Sciatic nerve (tissue), 2 donors: Measurements from ENCODE around the gene CHST5. TPM values are rescaled to one million over a fixed set of nuclear protein-coding genes. Genes with fewer than 3 reads are reported as not detected.
A peak's percentile ranks its signal among the peaks of the same experiment; 100 is the strongest.

Source experiments
- ATAC-seq: fragments of 200-7000 bp; cut with Tn5 transposase; one replicate; pipeline ENCODE4 v1.9.1; 2020; ENCODE audit warnings: mild to moderate bottlenecking, moderate library complexity
- DNase-seq: peaks from one replicate; pipeline ENCODE4 v3.0.0-alpha.2; 2020; ENCODE audit warnings: low spot score
- intact Hi-C: fragments of 100-400 bp; cut with DNase I; formaldehyde crosslinking; loops from one replicate; pipeline ENCODE4 v1.14.2; 2022
- total RNA-seq: library from RNA; stranded (reverse); fragmentation: NEBNext Ultra II Directional; extraction: Animal tissue kit (Norgen Biotek cat#: 25700); gene quantifications from one replicate; pipeline ENCODE4 v1.2.1, GENCODE V29; 2021
- donor health status: DM: no; HTN: no; CAD: no.
- donor health status: DM: no; HTN: no; CAD: no.

The CHST5 gene
- total RNA-seq: 0.27 TPM

DNA sequence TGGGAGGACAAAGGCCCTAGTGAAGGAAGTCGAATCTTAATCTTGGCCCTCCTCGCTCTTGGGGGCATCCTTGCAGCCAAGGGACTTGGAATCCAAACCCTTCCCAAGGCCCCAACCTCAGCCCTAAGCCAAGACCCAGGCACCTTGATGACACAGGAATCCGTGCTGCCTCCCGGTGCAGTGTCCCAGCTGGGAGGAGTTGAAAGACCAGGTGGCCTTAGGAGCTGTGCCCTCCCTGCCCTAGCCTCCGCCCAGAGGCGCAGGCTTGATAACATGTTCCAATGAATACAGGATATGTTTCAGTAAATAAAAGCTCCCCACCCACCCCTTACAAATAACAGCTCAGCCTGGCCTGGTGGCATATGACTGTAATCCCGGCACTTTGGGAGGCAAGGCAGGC lies at the start of gene CHST5:
CHST5 (minus strand) TSS at position 208 of the 400 bp plus-strand sequence. CDS start 5,724 bp downstream, outside the sequence.
- intact Hi-C loops: no loop called here
- no peak for ATAC-seq
- DNase-seq: no peak

DNA sequence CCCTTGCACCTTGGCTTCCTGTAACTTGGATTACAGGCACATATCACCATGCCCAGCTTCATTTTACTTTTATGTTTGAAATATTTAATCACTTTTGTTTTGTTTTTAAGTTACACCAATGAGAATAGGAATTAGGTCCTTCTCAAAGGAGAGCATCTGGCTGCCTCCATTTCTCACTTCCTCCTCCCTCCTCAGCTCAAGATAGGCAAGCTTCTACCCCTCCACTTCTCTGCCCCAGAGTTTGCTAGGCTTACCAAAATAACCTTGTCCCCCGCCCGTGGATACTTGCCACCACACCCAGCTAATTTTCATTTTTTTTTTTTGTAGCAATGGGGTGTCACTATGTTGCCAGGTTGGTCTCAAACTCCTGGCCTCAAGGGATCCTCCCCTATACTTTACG lies 48.2 kb upstream of the CHST5 start:
- no peak for ATAC-seq
- intact Hi-C loops: no loop called here
- DNase-seq: no peak

DNA sequence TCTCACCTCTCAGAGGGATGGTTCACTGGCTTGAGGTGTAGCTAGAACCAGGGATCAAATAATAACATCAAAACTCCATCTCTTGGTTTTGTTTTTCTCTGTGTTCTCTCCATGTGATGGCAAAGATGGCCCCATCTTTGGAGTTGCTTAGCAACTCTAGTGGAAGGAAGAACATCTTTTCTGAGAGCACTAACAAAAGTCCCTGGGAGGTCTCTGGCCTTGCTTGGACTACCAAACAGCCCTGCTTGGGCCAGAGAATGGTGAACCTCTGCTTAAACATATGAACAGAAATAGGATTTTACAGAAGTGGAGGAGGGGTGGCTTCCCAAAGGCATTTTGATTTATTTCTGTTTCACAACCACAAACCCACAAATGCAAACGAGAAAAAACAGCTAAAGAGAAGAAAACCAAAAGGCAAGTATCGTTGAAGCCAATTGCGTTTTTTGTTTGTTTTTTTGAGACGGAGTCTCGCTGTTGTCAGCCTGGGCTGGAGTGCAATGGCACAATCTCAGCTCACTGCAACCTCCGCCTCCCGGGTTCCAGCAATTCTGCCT lies 43.5 kb upstream of the CHST5 start:
- intact Hi-C loops: no loop called here
- DNase-seq (no peak), ATAC-seq (no peak)

DNA sequence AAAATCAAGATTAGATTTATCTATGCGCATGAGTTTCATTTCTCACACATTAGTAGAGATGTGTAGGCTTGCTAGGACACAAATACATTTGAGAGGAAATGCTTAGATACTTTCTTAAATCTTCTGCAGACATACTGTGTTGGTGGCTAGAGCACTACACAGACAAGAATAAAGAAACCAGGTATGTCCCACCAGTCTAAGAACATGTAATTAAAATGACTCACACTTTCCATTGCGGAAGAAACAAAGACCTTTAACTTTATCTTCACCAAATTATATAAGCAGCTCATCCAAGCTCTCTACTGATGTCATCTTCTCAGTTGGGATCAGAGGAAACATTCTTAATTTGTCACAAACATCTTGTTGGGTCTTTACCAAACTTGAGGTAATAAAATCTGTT lies 42.8 kb upstream of the CHST5 start:
- DNase-seq (no peak), ATAC-seq (no peak)
- intact Hi-C loops: no loop called here

DNA sequence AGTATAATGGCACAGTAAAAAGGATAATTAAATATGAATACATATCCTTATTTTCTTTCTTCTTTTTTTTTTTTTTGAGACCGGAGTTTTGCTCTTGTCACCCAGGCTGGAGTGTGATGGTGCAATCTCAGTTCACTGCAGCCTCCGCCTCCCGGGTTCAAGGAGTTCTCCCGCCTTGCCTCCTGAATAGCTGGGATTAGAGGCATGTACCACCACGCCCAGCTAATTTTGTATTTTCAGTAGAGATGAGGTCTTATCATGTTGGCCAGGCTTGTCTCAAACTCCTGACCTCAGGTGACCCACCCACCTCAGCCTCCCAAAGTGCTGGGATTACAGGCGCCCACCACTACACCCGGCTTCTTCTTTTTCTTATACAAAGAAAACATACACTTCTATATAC lies 42.3 kb upstream of the CHST5 start:
- intact Hi-C loops: no loop called here
- no peak for DNase-seq
- ATAC-seq: no peak

DNA sequence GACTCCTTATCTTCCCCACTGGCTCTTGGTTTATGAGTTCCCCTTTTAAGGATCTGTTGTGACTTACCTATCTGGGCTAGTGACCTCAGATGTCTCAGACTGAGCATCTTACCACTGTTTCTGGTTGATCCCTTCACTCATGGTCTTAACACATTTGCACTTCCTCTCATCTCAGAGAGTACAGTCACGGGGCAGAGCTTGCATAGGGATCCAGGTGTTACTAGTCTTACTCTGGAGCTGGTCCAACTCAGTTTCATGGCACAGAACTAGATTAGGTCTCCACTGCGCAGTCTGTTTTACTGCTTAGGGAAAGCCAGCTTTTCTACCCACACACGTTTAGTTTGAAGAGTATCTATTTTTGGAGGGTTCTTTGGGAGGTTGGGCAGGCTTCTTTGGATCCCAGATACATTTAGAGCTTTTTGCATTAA lies 40.5 kb upstream of the CHST5 start:
- no peak for ATAC-seq
- intact Hi-C loops: no loop called here
- DNase-seq: no peak

DNA sequence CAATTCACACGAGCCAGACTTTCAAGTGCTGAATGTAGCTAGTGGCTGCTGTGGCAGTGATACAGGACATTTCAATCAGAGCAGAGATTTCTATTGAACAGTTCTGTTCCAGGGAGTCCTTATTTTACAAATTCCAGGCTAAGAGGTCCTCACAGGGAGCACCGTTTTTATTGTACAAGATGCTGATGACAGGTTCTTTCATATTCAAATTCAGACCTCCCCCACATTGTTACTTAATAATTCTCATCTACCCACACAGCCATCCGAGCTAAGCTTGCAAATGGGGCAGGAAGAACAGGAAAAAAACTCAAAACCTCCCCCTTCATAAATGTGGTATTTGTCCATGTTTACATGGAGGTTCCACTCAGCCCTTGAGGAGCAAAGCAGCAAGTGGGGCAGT lies 40.0 kb upstream of the CHST5 start:
- intact Hi-C loops: no loop called here
- DNase-seq: no peak
- no peak for ATAC-seq

DNA sequence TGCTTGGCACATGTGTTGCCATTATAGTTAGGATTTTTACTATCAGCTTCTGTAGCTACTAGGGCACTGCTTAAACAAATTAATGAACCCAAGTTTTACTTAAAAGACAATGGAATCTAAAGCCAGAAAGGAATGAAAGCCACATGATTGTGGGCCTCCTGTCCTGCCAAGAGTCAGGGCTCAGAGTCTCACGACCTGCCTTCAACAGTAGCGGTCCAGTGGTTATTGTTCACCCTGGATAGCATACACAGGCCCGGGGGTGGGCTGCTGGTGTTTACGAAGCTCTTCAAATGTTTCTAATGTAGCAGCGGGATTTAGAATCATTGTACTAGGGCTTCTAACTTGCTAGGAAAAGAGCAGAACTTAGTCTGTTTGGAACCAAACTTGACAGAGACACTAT lies 38.0 kb upstream of the CHST5 start:
- ATAC-seq (no peak), DNase-seq (no peak)
- intact Hi-C loops: no loop called here

DNA sequence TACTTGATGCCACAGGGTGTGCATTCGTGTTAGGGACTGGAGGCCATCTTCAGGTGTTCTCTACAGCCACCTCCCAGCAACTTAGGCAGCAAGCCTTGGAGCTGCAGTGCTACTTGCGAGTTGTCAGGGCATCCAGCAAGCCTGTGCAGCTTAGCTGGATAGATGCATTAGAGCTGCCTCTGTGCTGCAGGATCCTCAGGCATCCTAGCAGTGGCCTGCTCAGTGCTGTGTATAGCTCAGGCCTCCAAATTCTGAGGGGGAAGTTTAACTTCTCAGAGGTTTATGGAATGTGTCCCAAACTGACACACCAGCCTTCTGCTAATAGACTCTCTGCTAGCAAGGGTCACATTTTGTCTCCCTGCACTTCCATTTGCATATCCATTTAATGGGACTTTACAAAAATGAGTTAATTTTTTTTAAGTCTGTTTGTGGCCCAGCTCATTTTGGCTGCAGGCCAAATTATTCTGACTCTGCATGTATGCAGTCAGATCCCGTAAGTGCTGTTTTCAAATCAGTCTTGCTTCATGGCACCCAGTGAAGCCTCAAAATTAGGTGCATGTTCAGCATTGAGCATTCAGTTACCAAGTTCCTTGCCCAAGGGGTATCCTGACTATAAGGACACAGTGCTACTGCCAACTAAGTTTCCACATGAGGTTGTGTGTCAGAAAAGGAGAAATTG lies 37.1 kb upstream of the CHST5 start:
- DNase-seq (no peak), ATAC-seq (no peak)
- intact Hi-C loops: no loop called here

DNA sequence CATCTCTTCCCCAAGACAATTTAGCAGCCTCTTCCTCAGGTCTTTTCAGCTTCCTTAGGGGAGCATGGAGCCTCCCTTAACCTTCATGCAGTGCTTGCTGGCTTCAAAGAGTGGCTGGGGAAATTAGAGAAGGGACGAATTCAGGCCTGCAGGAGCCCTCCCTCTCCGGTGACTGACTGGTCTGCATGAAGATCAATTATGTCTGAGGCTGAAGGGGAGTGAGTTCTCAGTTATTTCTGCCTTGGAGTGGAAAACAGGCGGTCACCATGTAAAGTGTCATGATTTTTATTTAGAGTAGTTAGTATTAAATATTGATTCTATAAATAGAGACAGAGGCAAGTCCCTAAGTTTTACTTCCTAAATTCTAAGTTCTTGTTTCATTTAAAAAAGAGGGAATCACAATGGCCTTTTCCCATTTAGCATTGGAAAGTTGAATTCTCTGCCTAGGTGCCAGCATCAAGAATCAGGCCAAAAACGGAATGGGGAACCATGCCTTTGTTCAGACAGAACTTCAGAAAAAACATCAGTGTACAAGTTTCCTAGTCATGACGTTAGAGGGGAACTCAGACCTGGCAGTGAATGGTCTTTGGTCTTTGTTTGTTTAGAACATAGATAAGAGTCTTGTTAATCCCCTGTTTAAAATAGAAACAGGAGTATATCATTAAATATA lies 34.6 kb upstream of the CHST5 start:
- ATAC-seq (no peak), DNase-seq (no peak)
- intact Hi-C loops: no loop called here

DNA sequence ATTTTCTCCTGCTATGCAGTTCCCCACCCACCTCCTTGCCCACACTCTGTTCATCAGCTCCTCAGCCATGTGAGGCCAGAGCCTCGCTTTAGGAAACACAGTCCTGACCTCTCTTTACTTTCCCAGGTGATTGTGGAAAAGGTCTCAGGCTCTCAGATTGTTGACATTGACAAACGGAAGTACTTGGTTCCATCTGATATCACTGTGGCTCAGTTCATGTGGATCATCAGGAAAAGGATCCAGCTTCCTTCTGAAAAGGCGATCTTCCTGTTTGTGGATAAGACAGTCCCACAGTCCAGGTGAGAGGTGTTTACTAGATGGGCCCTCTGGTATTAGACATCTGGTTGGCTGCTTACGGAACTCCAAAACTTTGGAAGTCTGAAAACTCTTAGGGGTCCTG lies 32.0 kb upstream of the CHST5 start:
- intact Hi-C loops: no loop called here
- DNase-seq: no peak
- no peak for ATAC-seq

DNA sequence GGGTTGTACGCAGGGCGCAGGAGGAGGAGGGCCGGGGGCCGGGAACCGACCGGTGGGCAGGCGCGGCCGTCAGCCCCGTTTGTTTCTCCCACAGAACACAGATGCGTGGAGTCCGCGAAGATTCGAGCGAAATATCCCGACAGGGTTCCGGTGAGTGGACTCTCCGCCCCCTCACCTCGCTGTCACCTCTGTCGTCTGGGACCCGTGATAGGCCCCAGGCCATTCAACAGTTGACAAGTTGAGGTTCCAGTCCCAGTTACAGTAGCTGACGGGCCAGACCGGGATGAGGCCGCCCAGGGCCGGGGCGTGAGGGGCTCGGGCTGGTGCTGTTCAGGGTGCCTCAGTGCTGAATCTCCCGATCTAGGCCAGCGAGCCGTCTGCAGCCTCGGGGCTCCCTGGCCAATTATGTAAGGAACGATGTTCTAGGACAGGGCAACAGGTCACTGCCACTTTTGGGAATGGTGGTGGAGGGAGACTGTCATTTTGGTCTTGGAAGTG lies 30.9 kb upstream of the CHST5 start:
- DNase-seq: no peak
- intact Hi-C loops: no loop called here
- ATAC-seq: peak; percentile 25

DNA sequence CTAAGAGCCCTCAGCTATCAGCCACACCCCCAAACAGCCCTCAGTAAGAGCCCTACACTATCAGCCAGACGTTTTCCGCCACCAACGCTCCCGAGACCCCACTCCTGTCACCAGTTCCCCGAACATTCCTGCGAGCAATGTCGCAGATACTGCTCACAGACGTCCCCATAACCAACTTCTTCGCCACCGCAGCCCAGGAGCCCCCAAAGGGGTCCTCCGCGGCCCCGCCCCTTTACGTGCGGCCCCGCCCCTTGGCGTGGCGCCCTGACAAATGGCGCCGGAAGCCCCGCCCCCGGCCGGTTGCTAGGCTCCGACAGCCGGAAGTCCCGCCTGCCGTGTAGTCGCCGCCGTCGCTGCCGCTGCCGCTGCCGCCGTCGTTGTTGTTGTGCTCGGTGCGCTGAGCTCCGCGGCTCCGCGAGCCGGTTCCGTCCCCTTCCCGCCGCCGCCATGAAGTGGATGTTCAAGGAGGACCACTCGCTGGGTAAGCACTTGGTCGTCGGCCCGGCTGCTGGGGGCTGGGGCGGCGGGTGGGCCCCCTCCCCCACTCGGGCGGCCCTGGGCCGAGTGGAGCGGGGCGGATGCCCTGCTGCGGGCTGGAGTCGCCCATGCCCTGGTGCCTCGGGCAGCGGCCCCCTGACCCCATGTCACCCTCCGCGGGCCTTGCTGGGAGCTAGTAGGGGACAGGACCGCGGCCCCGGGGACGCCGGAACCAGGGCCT lies 30.3 kb upstream of the CHST5 start, which contains the start of gene GABARAPL2:
GABARAPL2 (plus strand) TSS at position 340 of the 718 bp plus-strand sequence; CDS start at position 448, 108 bp downstream.
- ATAC-seq (peak; percentile 96), DNase-seq (peak; percentile 93)
- intact Hi-C loops: no loop called here

DNA sequence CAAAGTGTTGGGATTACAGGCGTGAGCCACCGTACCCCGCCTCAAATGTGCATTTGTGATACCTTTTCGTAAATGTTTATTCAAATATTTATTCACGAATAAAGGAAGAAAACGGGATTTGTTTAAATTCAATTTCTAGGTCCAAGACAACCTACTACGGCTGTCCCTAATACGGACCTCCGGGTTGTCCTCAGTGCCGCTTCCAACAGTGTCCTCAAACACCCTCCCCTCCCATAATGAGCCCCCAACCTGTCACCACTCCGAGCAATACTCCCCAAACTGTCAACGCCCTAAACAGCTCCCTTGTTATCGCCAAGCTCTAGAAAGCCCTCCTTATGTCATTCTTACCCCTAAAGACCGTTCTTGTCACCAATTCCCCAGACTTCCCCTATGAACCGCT lies 29.7 kb upstream of the CHST5 start:
- DNase-seq: no peak
- intact Hi-C loops: no loop called here
- no peak for ATAC-seq

DNA sequence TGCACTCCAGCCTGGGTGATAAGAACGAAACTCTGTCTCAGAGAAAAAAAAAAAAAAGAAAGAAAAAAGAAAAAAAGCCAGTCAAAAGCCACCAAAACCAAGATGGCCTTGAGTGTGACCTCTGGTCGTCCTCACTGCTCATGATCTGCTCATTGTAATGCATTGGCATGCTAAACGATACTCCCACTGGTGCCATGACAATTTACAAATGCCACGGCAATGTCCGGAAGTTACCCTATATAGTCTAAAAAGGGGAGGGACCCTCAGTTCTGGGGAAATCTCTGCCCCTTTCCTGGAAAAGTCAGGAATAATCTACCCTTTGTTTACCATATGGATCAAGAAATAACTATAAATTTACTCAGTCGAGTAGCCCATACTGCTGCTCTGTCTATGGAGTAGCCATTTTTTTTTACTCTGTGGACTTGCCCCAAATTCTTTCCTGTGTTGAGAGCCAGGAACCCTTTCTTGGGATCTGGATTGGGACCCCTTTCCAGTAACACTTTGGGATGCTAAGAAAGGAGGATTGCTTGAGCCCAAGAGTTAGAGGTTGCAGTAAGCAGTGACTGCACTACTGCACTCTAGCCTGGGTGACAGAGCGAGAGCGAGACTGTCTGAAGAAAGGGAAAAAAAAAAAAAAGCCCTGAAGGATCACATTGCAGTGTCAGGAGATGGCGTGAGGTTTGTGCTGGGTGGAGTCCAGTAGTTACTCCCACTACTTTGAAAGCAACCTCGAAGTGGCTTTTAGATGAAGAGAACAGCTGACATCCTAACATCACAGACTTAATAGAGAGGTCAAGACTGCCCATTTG lies 23.9 kb upstream of the CHST5 start:
- ATAC-seq: no peak
- intact Hi-C loops: no loop called here
- DNase-seq: no peak

DNA sequence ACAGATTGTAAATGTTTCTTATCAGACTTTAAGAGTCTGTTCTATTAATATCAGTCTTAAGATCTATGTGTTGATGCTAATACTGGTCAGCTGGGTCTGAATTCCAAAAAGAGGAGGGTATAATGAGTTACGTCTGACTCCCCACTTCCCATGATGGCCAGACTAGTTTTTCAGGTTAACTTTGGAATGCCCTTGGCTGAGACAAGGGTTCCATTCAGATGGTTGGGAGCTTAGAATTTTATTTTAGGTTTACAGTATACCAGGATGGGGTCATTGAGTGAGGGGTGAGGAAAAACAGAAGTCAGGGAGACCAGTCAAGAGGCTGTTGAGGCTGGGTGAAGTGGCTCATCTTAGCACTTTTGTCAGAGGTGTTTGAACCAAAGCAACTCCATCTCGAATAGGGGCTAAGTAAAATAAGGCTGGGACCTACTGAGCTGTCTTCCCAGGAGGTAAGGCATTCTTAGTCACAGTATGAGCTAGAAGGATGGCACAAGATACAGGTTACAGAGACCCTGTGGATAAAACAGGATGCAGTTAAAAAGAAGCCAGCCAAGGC lies 23.0 kb upstream of the CHST5 start:
- intact Hi-C loops: no loop called here
- DNase-seq (no peak), ATAC-seq (no peak)

DNA sequence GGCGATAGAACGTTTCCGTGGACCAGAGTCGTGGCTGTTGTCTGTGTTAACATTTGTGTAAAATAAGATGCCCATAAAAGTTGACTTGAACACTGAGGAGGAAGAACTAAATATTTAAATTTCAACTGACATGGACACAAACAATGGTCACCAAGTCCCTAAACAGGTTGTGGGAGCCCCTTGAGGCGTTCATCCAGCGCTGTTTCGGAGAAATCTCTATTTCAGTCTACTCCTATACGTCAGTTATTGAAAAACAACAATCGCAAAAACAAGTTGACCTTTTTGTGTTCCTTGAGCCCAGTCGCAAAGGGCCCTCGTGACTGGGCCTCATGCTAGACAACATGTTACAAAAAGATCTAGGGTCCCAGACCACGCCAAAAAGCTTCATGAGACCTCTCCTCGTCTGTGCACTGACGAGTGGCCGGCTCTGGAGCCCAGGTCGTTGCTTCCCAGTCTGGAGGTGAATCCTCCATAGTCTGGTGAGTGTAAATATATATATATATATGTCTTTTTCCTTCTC lies 20.6 kb upstream of the CHST5 start:
- no peak for DNase-seq
- ATAC-seq: no peak
- intact Hi-C loops: no loop called here

DNA sequence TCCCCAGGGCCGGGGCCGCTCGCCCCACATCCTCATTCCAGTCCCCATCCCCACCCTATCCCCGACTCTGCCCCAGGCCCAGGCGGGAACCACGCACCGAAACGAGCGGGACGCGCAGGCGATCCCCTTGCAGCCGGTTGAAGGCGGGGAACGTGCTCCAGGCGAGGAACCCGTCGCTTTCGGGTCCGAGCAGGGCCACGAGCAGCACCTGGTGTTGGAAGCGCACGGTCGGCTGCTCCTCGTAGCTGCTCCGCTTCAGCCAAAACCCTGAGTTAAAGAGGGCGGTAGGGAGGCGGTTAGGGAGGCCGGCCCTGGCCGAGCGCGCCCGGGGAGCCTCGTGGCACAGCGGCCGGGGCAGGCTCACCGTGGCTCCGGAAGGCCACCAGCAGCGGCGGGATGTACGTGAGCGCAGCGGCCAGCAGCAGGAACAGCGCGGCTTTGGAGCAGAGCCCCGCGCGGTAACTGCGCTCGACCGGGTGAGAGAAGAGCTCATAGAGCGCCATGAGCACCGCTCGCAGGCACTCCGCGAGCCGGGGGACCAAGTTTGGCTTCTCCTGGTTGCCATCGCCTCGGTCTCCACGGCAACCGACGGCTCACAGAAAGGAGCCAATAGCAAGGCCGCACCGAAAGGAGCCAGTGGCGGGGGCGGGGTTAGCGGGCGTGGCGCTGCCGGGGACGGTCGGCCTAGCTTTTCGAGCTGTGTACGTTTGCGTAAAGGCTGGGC lies 20.0 kb upstream of the CHST5 start, which contains the start of gene TMEM231:
TMEM231 (minus strand) TSS at position 546 of the 724 bp plus-strand sequence; CDS start at position 503, 43 bp downstream.
- ATAC-seq: peak; percentile 98
- intact Hi-C loops: no loop called here
- peak; percentile 98 for DNase-seq
